H1 (cell line): ENCODE data around the gene GNB1. TPM values are rescaled to one million over a fixed set of nuclear protein-coding genes. Genes with fewer than 3 reads are reported as not detected.
A peak's percentile ranks its signal among the peaks of the same experiment; 100 is the strongest.

Experiments
- CHD7 ChIP-seq: fragments of 300-600 bp; sonication (generic); IDR thresholded peaks from 2 replicates; pipeline ENCODE4 v1.7.1; 2012; ENCODE audit warnings: low read length, moderate library complexity, mild to moderate bottlenecking, inconsistent platforms; ENCODE audit not compliant: insufficient replicate concordance
- KDM4A ChIP-seq: IDR thresholded peaks from one replicate; pipeline ENCODE4 v1.7.1; 2012; ENCODE audit warnings: low read depth, mild to moderate bottlenecking, moderate library complexity, low read length, inconsistent platforms; ENCODE audit not compliant: severe bottlenecking
- POLR2AphosphoS5 ChIP-seq: IDR thresholded peaks from 2 replicates; pipeline ENCODE4 v1.6.1; 2011; ENCODE audit warnings: low read depth, low read length
- RAD21 ChIP-seq, 2 experiments: IDR thresholded peaks in 1 of 2; conservative IDR thresholded peaks in 1 of 2; 2 replicates each; pipeline ENCODE4 v1.6.1; 2011; ENCODE audit warnings: low read depth in 2 of 2, low read length in 2 of 2, improper control_type of control experiment in 1 of 2, inconsistent platforms in 1 of 2, mild to moderate bottlenecking in 1 of 2, moderate library complexity in 1 of 2
- RBBP5 ChIP-seq: IDR thresholded peaks from 2 replicates; pipeline ENCODE4 v1.7.1; 2012; ENCODE audit warnings: low read depth, mild to moderate bottlenecking, inconsistent platforms, low read length, moderate library complexity, borderline replicate concordance
- RFX5 ChIP-seq: IDR thresholded peaks from 2 replicates; pipeline ENCODE4 v1.6.1; 2011; ENCODE audit warnings: low read depth, low read length, improper control_type of control experiment, borderline replicate concordance
- RXRA ChIP-seq: IDR thresholded peaks from 2 replicates; pipeline ENCODE4 v1.6.1; 2011; ENCODE audit warnings: low read depth, mild to moderate bottlenecking, low read length, moderate library complexity; ENCODE audit not compliant: insufficient read depth
- SIN3A ChIP-seq, 2 experiments: IDR thresholded peaks in 1 of 2; conservative IDR thresholded peaks in 1 of 2; 2 replicates each; pipeline ENCODE4 v1.6.1; 2011 to 2012; ENCODE audit warnings: low read length in 2 of 2, improper control_type of control experiment in 1 of 2, low read depth in 1 of 2, mild to moderate bottlenecking in 1 of 2
- TCF12 ChIP-seq: IDR thresholded peaks from 2 replicates; pipeline ENCODE4 v1.6.1; 2011; ENCODE audit warnings: low read depth, mild to moderate bottlenecking, low read length
- polyA plus RNA-seq, 7 experiments: library from polyadenylated mRNA; depleted of rRNA in 3 of 7; stranded (reverse) in 5 of 7; unstranded in 2 of 7; fragments of >200 nt in 5 of 7; fragments of 200-250 nt in 2 of 7; gene quantifications; 1 replicate in 5 of 7; 2 replicates in 1 of 7; 4 replicates in 1 of 7; pipeline versions ENCODE4 v1.2.1 to v1.2.3, GENCODE V29; 2011 to 2013; ENCODE audit warnings: missing spikeins in 2 of 7, mixed read lengths in 2 of 7
- total RNA-seq: library from RNA; stranded (reverse); fragmentation: NEBNext Ultra II Directional; extraction: Animal tissue kit (Norgen Biotek cat#: 25700); gene quantifications from 2 replicates; pipeline ENCODE4 v1.2.1, GENCODE V29; 2021

The GNB1 gene
- total and polyA plus RNA-seq, 2 of the 8 experiments (the other 6 are each of a cell fraction or from before 2014, with no cell fraction given) = 343 to 382 TPM

- TF ChIP-seq TCF12 (no peak), RAD21 (IDR thresholded peaks at IDR 0.05 in 1 of 2, conservative IDR thresholded peaks at IDR 0.05 in 1 of 2; ENCODE audit: low read depth in 2 of 2, low read length in 2 of 2) (no peak), RXRA (no peak), SIN3A (conservative IDR thresholded peaks at IDR 0.05 in 1 of 2, IDR thresholded peaks at IDR 0.05 in 1 of 2; ENCODE audit: low read depth in 1 of 2, low read length in 2 of 2) (no peak), RFX5 (no peak), RBBP5 (peak; percentile 30; the same call in 1 of the 2 replicates), POLR2AphosphoS5 (no peak; the same call in 1 of the 2 replicates), KDM4A (peak; percentile 33), CHD7 (no peak)
Measured at GRCh38 chr1:1890506-1891348, at the start of gene GNB1 (continued).
